HG02642 (cell line): ENCODE measurements around the gene HIVEP2.

Source experiments
- ATAC-seq: cut with Tn5 transposase; IDR thresholded peaks from one replicate; pipeline ENCODE4 v1.9.1; 2021; ENCODE audit warnings: mild to moderate bottlenecking; ENCODE audit not compliant: unreplicated experiment, poor library complexity

HIVEP2 gene

DNA sequence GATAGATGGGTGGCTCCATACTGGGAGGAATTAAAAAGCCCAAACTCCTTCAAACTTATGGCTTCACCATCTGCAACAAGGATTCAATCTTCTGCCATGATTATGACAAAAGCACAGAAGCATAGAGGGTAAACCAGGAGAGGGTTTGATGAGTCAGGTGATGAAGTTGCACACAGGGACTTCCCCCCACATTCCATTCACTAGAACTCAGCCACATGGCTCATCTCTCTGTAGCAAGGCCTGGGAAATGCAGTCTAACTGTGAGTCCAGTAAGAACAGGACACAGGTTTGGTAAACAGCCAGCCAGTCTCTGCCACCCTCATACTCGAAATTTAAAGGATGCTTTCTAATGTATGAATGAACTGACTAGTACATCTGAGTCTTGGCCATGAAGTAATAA is 142.9 kb downstream of the HIVEP2 start:
- peak; percentile 37 for ATAC-seq

DNA sequence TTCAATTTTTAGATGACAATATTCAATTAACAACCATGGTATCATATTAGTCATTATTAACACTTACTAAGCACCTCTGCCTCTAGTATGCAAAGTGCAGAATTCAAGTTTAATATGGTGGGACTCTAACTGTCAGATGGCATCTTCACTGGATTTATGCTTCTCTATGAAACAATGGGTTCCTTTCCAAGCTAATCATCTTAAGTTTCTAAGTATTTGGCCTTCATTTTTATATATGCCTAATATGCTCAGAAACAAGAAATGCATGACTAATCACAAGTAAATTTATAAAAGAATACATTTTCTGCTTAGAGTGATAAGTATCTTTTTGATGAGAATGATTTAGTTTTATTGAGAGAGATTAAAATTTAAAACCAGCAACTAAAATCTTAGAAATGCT is 144.7 kb downstream of the HIVEP2 start:
- ATAC-seq = no peak

DNA sequence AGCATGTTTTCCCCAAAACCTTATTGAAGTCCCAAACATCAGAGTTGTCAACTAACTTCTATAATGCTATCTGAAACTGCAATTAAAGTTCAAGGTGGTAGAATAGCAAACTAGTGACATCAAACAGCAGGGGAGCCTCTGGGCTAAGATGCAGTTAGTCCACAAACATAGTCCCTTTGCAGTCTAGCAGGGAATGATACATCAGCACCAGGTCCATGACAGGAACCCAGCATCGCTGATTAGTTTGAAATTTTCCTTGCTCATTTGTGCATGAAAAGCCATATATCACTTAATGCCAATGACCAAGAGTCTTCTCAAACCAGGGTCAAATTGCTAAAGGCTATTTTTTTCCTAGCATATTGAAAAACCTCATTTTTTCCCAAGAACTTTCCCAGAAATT is 145.3 kb downstream of the HIVEP2 start:
- ATAC-seq = no peak

DNA sequence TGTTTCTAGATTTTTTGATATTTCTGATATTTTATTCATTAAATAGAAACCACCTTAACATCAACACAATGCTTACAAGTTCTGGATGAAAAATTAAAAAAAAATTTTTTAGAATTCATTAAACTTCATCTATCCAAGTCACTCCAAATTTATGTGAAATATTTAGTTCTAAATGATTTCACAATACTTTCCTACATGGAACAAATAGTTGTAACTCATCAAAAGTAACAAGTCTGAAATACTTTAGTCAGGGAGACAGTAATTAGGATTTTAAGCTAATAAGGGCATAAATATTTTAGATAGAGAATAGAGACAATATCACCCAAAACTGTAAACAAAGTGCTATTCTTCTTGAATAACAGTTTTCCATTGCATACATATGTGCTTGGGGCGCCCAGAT is 147.8 kb downstream of the HIVEP2 start:
- ATAC-seq = no peak

DNA sequence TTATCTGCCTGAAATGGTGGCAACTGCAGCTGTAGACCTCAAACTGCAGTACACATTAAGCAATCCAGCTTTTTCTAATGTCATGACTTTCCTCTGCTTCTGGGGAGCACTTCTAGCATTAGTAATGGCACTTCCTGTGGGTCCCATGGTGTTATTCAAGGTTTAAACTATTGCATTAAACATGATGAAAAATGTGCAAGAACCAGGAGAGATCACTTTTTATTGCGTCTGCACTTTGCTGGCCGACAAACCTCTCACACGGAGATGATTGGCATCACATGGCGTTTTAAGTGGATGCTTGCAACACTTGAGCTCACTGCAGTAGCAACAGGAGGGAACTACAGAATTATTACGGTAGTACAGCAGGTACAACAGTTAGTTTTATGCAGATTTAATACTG is 148.4 kb downstream of the HIVEP2 start:
- no peak for ATAC-seq

DNA sequence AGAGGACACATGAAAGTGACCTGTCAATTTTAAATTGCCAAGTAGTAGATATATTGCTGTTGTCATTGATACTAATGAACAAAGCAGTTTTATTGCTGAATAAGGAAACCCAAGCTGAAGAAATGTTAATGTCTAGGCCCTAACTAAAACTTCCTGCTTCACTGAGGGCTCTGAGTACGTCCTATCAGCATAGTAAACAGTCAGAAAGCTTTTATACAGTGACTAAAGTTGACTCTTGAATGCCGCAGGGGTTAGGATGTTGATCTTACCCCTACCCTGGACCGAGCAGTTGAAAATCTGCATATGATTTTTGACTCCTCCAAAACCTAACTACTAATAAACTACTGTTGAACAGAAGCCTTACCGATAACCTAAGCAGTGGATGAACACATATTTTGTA is 149.0 kb downstream of the HIVEP2 start:
- no peak for ATAC-seq

DNA sequence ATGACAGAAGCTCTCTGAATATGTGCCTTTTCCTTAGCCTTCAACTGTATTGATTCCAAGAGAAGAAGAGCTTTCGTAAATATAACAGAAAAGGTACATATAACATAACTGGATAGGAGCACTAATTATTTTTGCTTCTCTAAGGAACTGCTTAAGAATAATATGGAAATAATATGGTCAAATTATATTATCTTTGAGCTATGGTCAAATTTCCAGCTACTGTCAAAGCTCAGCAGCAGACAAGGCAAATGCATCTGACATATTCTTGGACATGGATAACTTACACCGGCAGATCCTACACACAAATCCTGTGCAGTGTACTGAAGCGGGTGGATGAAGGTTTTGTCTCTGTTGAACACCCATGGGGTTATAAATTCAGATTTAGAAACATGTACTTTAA is 150.6 kb downstream of the HIVEP2 start:
- ATAC-seq = no peak

DNA sequence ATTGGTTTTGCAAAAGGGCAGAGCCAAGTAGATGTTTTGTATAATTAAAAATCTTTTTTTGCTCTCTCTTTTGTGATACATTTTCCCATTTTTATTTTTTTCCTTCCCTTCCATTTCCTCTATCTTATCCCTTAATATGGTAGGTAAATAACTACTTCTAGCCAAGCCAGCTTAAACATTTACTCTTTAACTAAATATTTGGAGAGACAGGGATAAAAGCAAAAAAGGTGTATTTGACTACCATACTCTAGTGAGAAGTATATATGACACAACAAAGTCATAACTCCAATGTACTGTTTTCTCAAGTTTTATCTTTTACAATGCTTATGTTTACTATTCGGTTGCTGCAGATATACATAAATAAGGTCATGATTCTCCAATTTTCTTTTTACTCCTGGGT is 154.7 kb downstream of the HIVEP2 start:
- no peak for ATAC-seq

DNA sequence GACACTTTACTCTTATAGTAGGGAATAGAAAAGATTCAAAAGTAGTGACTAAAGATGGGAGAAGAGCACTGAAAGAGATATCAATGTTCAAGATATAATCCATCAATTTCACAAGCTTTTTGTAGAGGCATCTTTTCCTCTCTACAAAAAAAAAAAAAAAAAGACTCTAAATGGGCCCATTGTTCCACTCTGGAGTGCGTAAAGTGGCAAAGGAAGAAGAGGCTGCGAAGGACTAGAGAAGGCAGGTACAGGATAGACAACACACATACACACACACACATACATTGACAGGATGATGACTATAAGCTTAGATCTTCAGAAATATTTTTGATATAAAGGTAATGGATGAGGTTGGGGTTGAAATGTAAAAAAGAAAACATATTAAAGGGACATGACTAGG is 157.6 kb downstream of the HIVEP2 start:
- no peak for ATAC-seq

DNA sequence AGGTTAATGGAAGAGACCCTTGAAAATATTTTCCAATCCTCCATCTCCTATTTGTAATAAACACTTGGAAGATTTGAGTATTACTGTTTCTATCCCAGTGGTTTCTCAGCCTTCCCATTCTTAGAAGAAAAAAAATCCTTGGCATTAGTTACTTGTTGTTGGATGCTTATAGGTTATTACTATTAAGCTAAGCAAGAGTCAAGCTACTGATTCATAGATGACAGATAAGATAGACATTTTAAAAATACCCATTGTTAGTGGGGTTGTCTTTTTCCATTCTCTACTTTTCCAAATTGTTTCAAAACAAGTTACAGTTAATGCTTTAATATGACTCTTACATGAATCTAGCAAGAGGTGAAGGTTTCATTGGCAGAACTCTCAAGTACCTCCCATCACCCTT is 158.5 kb downstream of the HIVEP2 start:
- ATAC-seq = no peak

DNA sequence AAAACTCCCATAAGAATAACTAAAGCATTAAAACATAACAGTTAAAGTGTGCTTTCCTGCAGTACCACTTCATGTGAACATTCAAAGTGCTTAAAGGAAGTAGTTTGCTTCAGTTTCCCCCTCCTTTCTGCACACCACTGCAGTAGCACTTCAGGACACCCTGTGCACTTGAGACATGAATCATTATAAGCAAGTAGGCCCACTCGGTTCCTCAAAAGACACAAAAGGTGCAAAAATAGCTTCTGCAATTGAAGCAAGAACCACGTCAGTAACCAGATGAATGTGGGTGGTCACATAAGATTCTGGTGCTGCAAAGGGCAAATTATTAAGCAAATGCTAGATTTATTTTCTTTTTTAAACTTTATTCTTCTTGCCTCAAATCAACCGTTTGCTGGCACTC is 160.6 kb downstream of the HIVEP2 start:
- ATAC-seq = peak; percentile 99

DNA sequence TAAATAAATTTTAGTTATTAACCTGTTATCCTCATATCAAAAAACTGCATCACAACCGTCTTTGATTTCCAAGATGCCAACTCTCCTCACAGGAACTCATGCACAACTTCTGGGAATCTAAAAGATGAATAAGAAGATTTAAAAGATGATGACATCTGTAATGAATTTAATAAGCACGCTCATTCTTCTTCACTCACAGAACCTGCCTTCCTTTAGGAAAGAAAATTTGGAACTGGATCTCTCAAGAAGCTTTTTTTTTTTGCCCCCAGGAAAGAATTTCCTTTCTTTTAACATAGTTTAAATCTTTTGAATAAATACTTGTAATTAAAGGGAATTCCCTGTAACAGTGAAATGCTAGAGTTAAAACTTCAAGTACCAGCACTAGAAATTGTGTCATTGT is 161.5 kb downstream of the HIVEP2 start:
- no peak for ATAC-seq

DNA sequence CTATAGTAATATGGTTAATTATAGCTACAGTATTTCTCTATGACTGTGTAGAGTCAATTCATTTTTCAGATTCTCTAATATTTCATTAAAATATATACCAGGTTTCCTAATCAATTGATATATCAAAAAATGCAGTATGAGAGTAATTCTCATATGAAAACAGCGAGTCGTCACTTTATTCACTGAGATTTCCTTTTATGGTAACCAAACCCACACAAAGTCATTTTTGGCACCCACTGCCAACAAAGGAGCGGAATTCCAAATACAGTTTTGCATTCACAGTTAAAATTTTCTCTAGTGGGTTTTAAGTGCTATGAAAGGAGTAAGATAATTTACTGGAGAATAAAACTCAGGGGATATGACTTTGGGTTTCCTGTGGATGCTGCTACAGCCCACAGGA is 163.8 kb downstream of the HIVEP2 start:
- no peak for ATAC-seq

DNA sequence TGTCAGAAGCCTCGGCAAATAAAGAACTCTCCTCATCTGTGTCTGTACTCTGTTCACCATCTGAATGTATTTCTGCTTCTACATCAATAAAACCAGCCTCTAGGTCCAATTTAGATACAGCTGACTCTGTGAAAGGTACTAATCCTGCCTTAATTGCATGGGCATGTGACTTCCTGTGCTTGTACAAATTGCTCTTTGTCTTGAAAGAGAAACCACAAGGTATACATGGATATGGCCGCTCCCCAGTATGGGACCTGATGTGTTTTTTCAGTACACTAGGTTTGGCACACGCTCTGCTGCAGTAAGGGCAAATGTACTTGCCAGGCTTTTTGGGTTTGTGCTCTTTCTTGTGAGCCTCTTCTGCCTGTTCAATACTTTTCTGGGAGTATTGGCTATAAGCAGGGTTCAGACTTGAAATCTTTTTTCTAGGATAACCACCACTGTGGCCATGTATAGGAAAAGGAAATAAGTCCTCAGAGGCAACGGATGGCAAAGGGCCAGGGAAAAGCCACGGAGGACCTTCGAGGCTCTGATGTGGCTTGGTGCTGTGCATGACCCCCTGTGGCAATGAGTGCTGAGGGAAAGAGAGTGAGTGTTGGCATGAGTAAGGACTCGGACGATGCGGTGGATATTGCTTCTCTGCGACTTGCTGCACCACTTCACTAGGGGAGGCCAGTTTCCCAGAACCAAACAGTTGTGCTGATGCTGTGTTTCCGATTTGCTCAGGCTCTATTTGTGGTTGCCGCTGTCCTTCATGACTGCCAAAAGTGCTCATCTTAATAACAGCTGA is 170.9 kb downstream of the HIVEP2 start:
- no peak for ATAC-seq

DNA sequence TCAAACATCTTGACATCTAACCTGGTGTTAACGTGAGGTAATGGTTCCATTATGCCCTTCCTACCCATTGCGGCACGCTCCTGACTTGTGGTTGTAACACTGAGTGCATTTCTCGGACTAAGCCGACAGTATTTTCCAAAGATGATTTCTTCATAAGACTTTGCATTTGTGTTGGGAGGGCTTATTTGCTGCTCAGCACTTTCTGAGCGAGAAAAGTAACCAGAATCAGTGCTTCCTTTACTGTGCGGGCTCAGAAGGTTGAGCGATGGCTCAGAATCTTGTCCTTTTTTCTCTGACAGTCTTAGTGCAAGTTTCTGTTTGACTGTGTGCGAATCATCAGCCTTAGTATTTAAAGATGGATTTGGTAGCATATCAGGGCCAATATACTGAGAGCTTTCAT is 171.7 kb downstream of the HIVEP2 start:
- no peak for ATAC-seq

DNA sequence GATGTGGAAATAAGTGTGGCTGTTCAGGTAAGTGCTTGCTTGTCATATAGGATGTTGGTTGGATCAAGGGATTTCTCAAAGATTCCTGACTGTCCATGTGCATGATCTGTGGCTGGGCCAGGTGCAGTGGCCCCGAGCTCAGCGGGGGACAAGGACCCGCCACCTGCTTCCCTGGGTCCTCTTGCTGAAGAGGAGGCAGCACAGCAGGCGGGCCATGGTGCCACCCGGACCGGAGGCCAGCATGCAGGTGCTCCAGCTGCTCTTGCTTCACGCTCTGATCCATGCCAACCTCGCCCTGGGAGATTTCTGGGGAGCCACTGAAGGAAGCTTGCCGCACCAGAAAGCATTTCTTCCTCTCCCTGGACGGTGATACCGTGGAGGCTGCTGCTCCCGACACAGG is 173.8 kb downstream of the HIVEP2 start:
- no peak for ATAC-seq

DNA sequence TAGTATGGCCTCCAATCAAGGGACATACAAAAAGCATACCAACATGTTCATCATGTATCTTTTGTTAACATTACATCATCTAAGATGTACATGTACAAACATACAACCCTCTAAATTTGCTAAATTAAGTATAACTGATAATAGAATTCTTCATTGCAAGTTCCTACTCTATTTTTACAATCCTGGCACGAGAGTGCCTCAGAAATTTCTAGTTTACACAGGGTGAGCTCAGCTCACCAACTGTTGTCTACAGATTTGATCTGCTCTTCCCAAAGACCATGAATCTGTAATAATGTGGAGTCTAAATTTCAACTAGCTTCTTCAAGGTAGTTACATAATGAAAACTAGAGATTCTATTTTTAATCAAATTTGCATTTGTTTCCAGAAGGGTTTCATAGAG is 179.7 kb downstream of the HIVEP2 start:
- ATAC-seq = no peak

DNA sequence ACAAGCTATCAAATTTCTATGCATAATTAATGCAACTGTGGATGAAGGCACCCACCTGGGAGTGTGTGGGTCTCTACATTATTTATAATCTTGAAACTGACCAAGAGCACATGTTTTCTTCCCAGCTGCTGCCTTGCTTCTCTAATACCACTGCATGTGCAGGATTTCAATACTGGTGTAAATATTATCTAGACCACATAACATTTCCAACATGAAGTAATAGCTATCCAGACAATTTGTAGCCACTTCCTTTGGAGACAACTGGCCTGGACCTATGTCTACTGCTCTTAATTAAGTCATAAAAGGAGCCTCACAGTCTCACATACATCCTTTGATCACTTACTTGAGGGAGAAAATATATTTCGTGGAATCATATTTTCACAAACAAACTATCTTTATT is 180.7 kb downstream of the HIVEP2 start:
- ATAC-seq = no peak

DNA sequence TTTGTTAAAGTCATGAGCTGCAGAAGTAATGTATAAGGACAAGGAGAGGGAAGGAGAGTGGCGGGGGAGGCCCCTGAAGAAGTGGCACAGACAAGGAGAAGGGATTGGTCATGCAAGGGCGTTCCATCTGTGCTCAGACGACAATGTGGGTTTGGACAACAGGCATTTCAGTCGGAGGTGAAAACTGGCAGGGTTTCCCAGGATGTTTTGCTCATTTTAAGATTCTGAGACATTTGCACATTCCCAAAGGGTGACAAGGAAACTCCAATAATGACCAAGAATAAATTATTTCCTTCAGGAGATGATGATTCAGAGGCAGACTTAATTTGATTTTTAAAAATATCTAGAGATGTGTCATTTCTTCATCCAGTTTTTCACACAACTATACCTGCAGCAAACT is 181.8 kb downstream of the HIVEP2 start:
- no peak for ATAC-seq

DNA sequence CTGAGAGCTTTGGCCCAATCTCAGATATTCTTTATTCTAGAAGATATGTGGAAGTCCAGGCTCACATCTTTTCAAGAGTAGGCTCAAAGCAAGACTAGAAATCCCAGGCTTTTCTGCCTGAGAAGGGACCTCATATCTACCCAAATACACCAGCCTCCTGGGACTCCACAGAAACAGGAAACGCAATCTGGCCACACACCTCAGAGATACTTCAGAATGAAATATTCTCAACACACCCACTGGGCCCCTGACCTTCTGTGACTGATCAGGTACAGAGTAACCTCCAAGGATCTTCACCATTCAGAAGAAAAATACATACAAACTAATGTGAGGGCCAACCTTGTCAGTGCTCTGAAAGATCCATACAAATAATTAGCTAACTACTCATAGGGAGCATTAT is 183.2 kb downstream of the HIVEP2 start:
- ATAC-seq = peak; percentile 72

DNA sequence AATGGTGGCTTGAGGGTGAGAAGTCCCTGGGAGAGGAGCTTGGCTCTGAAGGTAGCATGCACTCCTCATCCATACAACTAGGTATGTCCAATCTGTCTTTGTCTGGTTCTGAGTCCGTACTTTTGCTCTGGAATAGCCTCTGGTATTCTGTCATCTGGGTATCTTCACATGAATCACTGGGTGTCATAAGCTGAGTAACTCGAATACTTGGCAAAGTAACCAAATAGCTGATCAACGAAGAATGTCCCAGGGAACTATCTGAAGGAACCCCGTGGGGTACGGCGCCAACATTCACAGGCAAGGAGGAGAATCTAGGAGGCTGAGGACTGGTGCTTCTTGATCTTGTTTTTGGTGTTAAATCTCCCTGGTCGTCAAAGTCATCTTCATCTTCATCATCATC is 184.8 kb downstream of the HIVEP2 start:
- ATAC-seq = no peak

DNA sequence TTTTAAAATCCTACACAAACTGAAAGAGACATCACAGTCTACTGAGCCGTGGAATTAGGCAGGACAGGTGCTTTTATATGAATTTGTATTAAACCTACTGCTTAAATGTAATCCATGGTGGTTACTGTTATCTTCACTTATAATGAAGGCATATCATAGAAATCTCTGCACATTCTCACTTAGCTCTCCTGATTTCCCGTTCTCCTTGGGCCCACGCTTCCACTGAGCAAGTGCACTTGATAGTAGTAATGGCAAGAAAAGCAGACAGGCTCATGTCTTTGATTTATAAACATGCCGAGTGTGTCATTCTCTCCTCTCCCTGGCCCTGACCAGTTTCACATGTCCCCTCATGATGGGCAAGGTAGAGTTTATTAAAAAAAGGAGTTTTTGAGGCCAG is 186.3 kb downstream of the HIVEP2 start:
- no peak for ATAC-seq
